MM.1S (cell line): ENCODE results near the gene ARRDC2.

Experiments
- EZH2 ChIP-seq: fragments of 300-600 bp; sonication (generic); optimal IDR thresholded peaks from 2 replicates; pipeline ENCODE3; 2017; ENCODE audit warnings: low read depth, mild to moderate bottlenecking, antibody characterized with exemption, low read length, mixed read lengths
- EZH2phosphoT487 ChIP-seq: fragments of 300-600 bp; sonication (generic); IDR thresholded peaks from 2 replicates; pipeline ENCODE4 v1.6.1; 2018; ENCODE audit warnings: antibody characterized with exemption, low read length
- TF ChIP-seq, protein P1 (sequence below): fragments of 300-600 bp; sonication (generic); IDR thresholded peaks from 2 replicates; pipeline ENCODE4 v1.5.1; 2016; ENCODE audit warnings: antibody characterized with exemption, low read length, mixed read lengths

DNA sequence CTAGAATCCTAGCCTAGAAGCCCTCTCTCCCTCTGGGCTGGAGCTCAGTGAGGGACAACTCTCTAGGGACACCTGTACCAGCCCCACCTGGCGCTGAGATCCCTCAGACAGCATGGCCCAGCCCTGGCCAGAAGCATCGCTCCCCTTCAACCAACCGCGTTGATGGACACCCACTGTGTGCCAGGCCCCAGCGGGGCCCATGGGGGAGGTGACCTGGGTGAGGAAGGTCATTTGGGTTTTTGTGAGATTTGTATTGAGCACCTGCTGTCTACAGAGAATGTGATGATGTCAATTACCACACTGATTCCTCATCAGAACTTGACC, 9.2 kb upstream of the ARRDC2 start:
- TF ChIP-seq, protein P1, sequence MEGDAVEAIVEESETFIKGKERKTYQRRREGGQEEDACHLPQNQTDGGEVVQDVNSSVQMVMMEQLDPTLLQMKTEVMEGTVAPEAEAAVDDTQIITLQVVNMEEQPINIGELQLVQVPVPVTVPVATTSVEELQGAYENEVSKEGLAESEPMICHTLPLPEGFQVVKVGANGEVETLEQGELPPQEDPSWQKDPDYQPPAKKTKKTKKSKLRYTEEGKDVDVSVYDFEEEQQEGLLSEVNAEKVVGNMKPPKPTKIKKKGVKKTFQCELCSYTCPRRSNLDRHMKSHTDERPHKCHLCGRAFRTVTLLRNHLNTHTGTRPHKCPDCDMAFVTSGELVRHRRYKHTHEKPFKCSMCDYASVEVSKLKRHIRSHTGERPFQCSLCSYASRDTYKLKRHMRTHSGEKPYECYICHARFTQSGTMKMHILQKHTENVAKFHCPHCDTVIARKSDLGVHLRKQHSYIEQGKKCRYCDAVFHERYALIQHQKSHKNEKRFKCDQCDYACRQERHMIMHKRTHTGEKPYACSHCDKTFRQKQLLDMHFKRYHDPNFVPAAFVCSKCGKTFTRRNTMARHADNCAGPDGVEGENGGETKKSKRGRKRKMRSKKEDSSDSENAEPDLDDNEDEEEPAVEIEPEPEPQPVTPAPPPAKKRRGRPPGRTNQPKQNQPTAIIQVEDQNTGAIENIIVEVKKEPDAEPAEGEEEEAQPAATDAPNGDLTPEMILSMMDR: no peak
- TF ChIP-seq EZH2phosphoT487: no peak
- TF ChIP-seq EZH2: no peak
